Stimulated activated CD4-positive, alpha-beta T cell treated with anti-CD3 and anti-CD28 coated beads, Interleukin-12 subunit alpha, Interleukin-12 subunit beta, amount 100 ng/mL, for 4 hours (primary cell): ENCODE results near the gene ATAD1.
"Not testable (repeated sequence)": the region's sequence is repeated elsewhere in the genome, so short reads cannot be mapped to it uniquely, and the experiment has no call there.

Source experiments
- DNase-seq: peaks from one replicate; pipeline ENCODE4 v3.0.0-alpha.2; 2020

ATAD1 gene

DNA sequence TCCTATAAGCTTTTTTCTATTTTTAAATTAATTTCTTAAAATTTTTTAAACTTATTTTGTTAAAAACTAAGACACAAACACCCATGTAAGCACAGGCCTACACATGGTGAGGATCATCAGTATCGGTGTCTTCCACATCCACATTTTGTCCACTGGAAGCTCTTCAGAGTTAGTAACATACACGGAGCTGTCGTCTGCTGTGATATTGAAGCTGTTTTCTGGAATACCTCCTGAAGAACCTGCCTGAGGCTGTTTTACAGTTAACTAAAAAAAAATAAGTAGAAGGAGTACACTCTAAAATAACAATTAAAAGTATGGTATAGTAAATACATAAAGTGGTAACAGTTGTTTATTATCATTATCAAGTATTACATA, 27.6 kb upstream of the ATAD1 start:
- no peak for DNase-seq

DNA sequence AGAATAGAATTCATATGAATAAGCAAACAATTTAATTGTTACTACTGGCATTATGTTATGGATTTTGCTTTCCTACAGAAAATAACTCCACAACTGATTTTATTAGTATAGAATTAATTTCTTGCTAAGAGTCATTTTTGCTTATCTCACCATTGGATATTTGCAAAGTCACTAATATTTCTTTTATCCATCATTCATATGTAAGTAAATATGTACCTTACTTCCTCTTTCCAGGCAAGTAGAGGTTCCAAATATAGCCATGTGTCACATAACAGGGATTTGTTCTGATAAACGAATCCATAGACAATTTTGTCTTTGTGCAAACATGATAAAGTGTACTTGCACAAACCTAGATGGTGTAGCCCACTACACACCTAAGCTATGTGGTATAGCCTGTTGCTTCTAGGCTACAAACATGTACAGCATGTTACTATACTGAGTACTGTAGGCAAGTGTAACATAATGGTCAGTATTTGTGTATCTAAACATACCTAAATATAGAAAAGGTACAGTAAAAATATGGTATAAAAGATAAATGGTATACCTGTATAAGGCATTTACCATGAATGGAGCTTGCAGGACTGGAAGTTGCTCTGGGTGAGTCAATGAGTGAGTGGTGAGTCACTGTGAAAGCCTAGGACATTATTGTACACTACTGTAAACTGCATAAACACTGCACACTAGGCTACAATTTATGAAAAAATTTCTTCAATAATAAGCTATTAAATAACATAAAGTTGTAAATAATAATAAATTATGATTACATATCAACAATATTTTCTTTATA, 27.0 kb upstream of the ATAD1 start:
- DNase-seq = no peak

DNA sequence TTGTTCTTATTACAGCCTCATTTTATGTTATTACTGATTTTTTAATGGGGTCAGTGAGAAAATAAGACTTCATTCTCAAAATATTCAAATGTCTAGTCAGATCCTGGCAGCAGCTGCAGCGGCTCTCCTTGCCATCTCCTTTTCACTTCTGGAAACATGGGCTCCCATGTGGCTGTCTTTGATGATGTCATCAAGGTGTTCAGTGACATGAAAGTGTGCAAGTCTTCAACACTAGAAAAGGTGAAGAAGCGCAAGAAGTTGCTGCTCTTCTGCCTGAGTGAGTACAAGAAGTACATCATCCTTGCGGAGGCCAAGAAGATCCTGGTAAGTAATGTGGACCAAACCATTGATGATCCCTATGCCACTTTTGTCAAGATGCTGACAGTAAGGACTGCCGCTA, 25.7 kb upstream of the ATAD1 start:
- DNase-seq = no peak

DNA sequence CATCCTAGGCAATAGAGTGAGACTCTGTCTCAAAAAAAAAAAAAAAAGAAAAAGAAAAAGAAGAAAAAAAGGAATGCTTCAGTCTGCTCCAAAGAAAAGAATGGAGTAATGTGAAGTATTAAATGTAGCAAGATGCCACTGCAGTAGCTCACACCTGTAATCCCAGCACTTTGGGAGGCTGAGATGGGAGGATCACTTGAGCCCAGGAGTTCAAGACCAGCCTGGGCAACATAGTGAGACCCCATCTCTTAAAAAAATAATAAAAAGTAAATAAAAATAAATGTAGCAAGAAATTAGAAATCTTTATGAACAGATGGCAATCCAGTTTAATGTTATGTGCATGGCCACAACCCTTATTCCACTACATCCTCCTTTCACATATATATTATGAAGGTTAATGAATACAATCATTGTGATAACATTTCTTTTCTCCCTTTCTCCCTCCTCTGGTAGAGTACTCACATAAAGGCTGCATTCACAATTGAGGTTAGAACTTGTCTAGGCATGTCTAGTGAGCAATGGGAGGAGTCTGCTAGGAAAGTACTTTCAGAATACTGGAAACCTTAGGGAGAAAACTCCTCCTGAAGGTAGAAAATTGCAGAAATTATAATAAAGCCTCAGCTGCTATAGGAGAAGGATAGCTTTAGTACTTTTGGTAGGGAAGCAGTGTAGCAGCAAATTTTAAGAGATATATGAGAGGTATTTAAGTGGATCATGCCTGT, 24.9 kb upstream of the ATAD1 start:
- no peak for DNase-seq

DNA sequence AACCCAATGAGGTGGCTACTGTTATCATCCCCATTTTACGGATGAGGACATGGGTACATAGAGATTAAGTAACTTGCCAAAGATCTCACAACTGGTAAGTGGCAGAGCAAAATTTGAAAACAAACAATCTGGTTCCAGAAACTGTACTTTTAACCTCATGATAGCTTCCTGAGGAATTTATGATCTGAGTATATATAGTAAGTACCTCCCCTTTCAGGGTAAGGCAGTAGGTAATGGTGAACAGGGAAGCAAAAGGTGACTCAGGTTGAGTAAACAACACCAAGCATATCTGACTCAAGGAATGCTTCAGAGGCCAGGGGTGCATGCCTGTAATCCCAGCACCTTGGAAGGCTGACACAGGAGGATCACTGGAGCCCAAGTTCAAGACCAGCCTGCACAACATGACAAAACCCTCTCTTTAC, 24.2 kb upstream of the ATAD1 start:
- DNase-seq = no peak

DNA sequence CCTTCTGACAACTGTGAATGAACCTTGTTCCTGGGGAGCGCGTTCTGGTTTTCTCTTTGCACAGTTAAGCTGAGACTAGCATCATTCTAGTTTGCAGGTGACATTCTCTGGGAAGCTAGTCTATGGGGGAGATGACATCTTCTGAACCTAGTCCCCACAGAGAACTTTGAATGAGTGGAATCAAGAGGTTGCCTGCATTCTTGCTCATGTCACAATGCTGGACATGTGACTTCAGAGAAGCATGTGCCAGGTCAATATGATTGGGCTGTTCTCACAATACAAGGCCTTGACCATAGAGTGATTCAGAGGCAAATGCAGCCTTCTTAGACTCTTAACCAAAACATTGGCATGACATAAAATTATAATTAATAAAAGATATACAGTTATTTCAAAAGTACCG, 23.2 kb upstream of the ATAD1 start:
- no peak for DNase-seq

DNA sequence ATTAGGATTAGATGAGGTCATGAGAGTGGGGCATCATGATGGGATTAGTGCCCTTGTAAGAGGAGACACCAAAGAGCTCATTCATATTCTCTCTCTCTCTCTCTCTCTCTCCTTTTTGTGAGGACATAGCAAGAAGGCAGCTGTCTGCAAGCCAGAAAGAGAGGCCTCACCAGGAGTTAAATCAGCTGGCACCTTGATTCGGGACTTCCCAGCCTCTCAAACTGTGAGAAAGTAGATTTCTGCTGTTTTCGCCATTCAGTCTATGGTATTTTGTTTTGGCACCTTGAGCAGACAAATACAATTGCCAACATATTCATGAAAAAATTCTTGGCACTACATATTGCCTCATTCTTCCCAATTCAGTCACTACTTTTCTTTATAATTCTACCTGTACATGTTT, 20.6 kb upstream of the ATAD1 start:
- DNase-seq = no peak

DNA sequence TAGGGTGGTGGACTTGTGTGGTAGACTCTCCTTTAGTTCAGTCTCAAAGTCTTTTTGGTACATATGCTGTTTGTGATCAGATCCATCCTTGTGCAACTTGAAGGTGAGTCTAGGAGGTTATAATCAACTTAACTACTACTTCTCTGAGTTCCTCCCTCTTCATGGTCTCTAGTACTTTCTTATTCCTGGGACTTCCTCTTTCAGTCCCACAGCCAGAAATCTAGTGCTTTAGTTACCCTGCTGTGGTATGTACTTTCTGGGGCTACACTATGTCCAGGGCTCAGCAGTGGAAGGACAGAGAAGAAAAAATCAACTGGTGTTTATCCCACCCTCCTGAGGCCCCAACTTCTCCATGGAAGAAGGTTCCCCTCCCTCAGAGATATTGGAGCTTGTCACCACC, 19.4 kb upstream of the ATAD1 start:
- no peak for DNase-seq

DNA sequence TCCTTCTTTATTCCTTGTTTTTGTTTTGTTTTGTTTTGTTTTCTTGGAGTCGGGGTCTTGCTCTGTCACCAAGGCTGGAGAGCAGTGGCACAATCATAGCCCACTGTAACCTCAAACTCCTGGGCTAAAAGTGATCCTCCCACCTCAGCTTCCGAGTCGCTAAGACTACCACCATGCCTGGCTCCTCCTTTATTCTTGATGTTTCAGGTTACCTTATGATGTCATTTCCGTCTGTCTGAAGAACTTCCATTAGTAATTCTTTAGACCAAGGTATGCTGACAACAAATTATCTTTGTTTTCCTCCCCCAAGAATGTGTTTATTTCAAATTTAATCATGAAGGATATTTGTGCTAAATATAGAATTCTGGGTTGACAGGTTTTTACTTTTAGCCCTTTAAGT, 18.1 kb upstream of the ATAD1 start:
- DNase-seq = no peak

DNA sequence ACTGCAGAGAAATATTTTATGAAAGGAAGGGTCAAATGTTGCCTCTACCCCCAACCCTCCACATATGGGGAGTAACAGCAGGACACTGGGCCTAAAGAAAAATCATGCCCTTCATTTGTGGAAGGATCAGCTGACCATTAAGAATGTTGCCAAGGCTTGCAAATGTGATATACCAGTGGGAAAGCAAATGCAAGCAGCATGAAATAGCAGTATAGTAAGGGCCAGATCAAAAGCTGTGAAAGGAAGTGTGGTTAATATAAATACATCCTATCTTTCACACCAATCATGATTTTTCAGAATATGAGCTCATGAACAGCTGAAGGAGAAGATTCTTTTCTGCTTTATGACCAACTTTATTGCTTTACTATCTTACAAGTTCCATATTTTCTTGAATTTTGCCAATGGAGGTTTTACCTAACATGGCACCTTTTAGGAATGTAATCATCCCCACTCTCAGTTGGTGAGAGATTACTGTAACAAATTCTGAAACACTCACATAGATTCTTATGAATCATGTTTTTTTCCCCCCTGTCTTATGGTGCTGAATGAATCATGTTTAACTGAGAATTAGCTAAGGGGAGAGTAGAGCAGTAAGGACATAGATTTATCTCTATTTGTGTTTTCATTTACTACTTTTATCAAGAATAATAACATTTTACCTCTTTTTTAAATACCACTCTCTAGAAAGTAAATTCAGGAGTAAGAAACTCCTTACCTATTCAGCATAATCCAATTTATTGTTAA, 12.1 kb upstream of the ATAD1 start:
- DNase-seq = no peak

DNA sequence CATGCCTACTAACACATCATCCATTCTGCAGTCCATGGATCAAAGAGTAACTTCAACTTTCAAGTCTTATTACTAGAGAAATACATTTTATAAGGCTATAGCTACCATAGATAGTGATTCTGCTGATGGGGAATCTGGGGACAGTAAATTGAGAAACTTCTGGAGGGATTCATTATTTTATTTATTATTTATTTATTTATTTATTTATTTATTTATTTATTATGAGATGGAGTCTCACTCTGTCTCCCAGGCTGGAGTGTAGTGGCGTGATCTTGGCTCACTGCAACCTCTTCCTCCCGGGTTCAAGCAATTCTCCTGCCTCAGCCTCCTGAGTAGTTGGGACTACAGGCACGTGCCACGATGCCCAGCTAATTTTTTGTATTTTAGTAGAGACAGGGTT, 11.0 kb upstream of the ATAD1 start:
- not testable (repeated sequence) for DNase-seq

DNA sequence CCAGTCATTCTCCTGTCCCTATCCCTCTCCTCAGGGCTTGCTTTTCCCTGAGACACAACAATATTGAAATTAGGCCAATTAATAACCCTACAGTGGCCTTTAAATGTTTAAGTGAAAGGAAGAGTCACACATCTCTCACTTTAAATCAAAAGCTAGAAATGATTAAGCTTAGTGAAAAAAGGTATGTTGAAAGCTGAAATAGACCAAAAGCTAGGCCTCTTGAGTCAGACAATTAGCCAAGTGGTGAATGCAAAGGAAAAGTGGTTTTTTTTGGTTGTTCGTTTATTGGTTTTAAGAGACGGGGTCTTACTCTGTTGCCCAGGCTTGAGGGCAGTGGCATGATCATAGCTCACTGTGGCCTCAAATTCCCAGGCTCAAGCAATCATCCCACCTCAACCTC, 9.7 kb upstream of the ATAD1 start:
- no peak for DNase-seq

DNA sequence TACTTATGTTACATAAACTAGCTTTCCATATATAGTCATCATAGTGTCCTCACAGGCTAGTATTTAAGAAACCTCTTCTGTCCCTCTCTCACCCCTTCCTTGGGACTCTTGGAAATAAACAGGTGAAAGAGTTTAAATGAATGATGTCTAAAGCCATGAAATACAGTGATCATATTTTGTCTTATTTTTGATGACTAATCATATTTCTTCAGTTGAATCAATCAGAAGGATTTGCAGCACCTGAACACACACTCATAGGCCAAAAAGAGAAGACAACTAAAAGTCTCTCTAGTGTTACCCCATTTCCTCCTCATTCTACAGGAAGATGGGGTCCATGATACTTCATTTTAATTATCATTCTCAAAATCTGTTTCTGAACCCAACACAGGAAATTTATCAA, 8.6 kb upstream of the ATAD1 start:
- no peak for DNase-seq

DNA sequence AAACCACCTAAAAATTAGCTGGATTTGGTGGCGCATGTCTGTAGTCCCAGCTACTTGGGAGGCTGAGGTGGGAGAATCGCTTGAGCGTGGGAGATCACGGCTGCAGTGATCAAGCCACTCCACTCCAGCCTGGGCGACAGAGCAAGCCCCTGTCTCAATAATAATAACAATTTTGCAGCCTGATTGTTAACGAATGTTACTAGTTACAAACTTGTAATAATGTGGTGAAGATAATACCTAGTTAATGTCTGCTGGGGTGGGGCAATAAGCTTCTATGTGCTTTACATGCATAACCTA, 1.2 kb upstream of the ATAD1 start:
- no peak for DNase-seq

DNA sequence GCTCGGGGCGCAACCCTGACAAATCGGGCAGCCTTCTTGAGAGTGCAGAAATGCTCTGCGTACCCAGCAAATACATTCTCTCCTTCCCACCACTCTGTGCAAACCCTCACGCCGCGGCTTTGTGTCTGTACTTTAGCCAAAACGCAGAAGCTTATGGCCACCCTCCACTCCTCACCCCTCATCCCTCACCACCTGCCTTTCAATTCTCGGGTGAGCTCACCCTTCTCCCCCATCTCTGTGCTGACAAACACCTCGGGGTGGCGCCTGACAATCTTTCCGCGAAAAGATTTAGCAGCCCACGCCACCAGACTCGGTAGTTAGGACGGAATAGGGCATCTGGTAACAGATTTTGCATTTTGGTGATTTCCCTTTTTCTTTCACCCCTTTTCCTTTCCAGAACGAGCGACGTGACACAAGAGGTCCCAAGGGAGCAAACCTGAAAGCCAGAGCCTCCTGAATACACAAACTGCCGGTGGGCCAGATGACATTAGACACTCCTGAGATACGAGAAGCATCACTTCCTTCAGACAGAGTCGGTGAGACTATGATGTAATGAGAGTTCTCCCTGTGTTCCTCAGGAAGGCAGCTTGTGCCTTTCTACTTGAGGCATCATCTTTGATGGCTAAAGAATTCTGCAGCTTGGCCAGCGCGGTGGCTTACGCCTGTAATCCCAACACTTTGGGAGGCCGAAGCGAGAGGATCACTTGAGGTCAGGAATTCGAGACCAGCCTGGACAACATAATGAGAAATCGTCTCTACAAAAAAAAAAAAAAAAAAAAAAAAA, 671 bp upstream of the ATAD1 start:
- DNase-seq = peak; percentile 59

DNA sequence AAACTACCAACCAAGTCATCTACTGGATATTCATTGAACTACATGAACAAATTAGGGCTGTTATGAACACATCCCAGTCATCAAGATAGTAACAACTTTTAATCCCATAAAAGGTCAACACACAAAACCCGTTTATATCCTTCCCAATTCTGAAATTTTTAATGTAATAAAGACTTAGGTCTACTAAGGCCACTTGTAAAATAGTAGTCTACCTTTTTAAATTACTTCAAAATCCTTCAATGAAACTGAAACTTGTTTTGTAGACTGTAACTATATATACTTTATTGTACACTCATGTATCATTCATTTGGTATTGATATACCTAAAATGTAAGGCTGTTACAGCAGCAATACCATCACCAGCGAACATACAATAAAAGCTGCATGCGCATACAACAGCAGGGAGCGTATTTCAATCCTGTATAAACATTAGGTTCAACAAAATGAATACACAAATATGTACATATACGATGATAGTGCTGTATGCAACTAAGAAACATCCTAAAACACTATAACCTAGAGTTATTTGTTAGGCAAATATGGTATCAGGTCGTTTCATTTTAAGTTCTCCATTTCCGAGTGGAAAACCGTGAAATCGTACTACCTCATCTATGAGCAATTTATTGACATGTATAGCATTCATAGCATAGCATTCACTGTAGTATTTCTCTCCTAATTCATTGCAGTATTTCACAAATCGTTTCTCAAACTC, 973 bp downstream of the ATAD1 start:
- no peak for DNase-seq

DNA sequence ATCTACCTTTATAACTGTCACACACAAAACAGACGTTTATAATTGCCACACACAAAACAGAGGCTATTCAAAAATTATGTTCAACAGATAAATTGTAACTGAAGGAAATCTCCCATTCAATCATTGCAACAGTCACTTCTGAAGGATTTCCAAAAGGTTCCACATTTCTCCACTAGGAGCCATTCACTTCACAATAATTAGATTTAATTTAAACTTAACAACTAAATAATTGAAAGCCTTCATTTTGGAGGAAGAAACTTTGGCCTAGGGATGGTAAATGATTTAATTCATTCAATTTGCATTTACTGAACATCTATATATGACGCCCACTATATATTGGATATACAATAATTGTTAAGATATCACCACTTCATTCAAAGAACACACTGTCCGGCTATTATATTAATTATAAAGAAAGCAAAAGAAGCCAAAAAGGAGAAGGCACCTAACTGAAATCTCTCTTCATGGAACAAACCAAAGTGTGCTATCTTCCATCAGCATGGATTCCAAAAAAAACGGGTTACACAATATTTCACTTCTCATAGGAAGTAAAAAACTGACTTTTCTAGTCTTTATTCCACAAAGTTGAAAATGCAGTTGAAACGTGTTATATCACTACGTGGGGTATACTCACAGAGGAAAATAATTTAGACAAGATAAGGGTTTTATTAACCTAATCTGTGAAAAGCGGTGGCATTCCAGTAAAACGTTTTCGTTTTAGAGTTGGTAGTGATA, 1.7 kb downstream of the ATAD1 start:
- DNase-seq = no peak

DNA sequence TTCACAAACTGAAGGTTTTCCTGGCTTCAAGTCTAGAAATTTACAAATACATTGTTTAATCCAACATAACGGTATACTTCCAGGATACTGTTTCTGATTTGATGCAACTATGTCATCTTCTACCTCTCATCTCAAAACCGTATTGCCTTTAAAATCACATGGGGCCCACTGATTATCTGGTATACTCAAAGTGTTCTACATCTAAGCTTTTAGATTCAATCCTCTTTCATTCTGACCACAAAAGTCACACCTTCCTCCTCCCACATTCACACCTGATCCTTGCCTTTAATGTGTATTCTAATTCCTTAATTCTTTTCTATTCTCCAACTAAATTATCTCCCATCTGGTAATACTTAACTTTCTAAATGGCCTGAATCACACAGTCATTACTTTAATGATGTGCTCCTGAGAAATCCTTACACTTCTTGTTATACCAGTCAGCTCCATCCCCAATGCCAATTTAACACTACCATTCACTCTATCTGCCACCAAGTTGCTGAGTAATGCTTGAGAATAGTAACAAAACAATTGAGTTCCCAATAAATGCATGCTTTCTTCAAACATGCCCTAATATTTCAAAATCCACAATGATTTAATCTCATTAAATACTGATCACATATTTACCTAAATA, 13.0 kb downstream of the ATAD1 start:
- DNase-seq = no peak

DNA sequence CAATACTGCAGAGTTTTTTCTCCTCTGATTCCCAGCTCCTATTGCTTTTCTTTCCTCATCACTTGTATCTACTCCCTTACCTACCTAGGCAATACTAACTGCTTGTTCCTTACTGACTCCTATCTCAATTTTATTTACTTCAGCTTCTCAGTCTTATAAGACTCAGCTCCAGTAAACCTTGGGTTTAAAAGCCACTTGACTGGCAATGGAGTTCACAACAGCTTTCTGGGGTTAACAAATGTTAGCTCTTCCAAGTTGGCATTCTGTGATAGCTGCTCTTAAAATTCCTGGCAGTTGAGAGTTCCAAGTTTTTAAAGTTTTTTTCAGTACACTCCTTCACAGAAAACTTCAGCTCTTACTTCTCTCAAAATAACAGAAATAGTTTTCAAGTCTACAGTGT, 14.2 kb downstream of the ATAD1 start:
- DNase-seq = no peak

DNA sequence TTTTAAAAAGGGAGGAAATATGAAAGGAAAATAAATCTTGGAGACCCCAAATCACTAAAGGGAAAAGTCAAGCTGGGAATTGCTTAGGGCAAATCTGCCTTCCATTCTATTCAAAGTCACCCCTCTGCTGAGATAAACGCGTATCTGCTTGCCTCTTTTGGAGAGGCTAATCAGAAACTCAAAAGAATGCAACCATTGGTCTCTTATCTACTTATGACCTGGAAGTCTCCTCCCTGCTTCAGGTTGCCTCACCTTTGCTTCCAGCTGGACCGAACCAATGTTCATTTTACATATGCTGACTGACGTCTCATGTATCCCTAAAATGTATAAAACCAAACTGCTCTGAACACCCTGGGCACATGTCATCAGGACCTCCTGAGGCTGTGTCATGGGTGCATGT, 14.7 kb downstream of the ATAD1 start:
- no peak for DNase-seq

DNA sequence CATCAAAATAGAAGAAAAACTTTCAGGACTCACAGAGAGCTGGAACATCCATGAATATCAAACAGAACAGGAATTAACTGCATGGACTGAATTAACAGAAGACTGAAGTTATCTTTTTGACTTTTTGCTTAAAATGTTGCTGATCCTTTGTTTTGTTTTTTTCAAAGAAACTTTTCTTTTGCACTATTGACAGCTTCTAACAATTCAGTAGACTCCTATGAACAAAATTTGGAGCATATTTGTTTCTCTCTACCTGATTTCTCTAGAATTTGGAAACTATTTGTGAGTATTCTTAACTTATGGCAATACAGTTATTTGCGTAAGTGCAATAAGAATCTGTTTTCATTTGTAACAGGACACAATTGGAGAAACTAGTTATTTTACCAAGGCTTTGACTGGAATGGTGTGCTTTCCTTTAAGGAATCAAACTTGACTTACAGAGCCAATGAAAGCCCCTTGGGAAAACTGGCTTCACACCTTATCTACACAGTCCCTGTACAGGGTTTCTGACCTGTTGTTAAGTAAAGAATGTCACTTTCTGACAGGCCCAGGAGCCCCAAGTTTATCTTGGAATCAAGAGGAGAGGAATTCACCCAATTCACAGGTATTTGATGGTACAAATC, 16.1 kb downstream of the ATAD1 start:
- not testable (repeated sequence) for DNase-seq
